GM12878 (cell line): ENCODE data around the gene CRYBA1. TPM values are rescaled to one million over a fixed set of nuclear protein-coding genes. Genes with fewer than 3 reads are reported as not detected.

Source experiments
- ATAC-seq: fragments of 200-7000 bp; cut with Tn5 transposase; 3 replicates; pipeline ENCODE4 v1.9.1; 2020; ENCODE audit warnings: mild to moderate bottlenecking, moderate library complexity
- BruUV-seq: library from RNA; stranded (reverse); fragments of 400-500 nt; replicated peaks from 2 replicates; lab custom pipeline; 2021; lab: Mats Ljungman, UMichigan
- CTCF ChIA-PET: fragments of 300-600 bp; sonication (Branson Sonifier 250); formaldehyde crosslinking; extraction: SDS; loops from one replicate; lab custom pipeline; 2021; ENCODE audit warnings: inconsistent platforms; lab: Yijun Ruan, JAX
- POLR2A ChIA-PET: fragments of 350-600 bp; formaldehyde crosslinking; extraction: SDS; loops from one replicate; lab custom pipeline; 2021; ENCODE audit warnings: inconsistent platforms; lab: Charles Lee
- RAD21 ChIA-PET: fragments of 300-600 bp; sonication (Branson Sonifier 250); formaldehyde crosslinking; loops from one replicate; lab custom pipeline; 2023; ENCODE audit warnings: antibody characterized with exemption; ENCODE audit not compliant: unreplicated experiment; lab: Charles Lee
- SMC1A ChIA-PET: fragments of 300-600 bp; sonication (Branson Sonifier 250); formaldehyde crosslinking; loops from one replicate; lab custom pipeline; 2023; ENCODE audit not compliant: unreplicated experiment, uncharacterized antibody; lab: Charles Lee
- DNase-seq: peaks from one replicate; pipeline ENCODE4 v3.0.0-alpha.2; 2011; ENCODE audit warnings: low read depth, low spot score
- FAIRE-seq: peaks from 3 replicates; lab custom pipeline; 2011; peaks lifted over from hg19 to GRCh38; lab: Jason Lieb, UNC
- H2AFZ ChIP-seq: 2 replicates; pipeline ENCODE4 v1.6.0; 2011; ENCODE audit warnings: low read depth, low read length, control low read depth; ENCODE audit not compliant: control insufficient read depth
- H3K27ac ChIP-seq: 2 replicates; pipeline ENCODE4 v1.5.1; 2011; ENCODE audit warnings: control low read depth; ENCODE audit not compliant: control insufficient read depth, insufficient read depth
- H3K27me3 ChIP-seq, 2 experiments: replicated peaks in 1 of 2; 2 replicates each; pipeline versions ENCODE4 v1.6.0 to v1.6.1; 2011; ENCODE audit warnings: low read length in 1 of 2; ENCODE audit not compliant: control insufficient read depth in 2 of 2, insufficient read depth in 2 of 2
- H3K36me3 ChIP-seq, 2 experiments: 2 replicates each; pipeline ENCODE4 v1.5.1; 2011; ENCODE audit warnings: low read length in 1 of 2; ENCODE audit not compliant: control insufficient read depth in 2 of 2, insufficient read depth in 2 of 2
- H3K4me1 ChIP-seq: 2 replicates; pipeline ENCODE4 v1.6.1; 2011; ENCODE audit warnings: mild to moderate bottlenecking, low read length, moderate library complexity, mixed read lengths; ENCODE audit not compliant: control insufficient read depth, insufficient read depth
- H3K4me2 ChIP-seq: 2 replicates; pipeline ENCODE4 v1.6.0; 2011; ENCODE audit warnings: control low read depth; ENCODE audit not compliant: control insufficient read depth, insufficient read depth
- H3K4me3 ChIP-seq: fragments of 200-600 bp; sonication (generic); 2 replicates; pipeline ENCODE4 v1.5.1; 2016
- H3K79me2 ChIP-seq: 2 replicates; pipeline ENCODE4 v1.6.0; 2011; ENCODE audit warnings: low read length; ENCODE audit not compliant: control insufficient read depth, insufficient read depth
- H3K9ac ChIP-seq: 2 replicates; pipeline ENCODE4 v1.8.0; 2011; ENCODE audit warnings: low read length, control low read depth, mixed read lengths; ENCODE audit not compliant: control insufficient read depth, insufficient read depth
- H3K9me3 ChIP-seq: replicated peaks from 3 replicates; pipeline ENCODE4 v1.5.1; 2011; ENCODE audit warnings: mild to moderate bottlenecking, low read length; ENCODE audit not compliant: control insufficient read depth, insufficient read depth
- H4K20me1 ChIP-seq: 2 replicates; pipeline ENCODE4 v1.6.0; 2011; ENCODE audit not compliant: control insufficient read depth, insufficient read depth
- ATF2 ChIP-seq: IDR thresholded peaks from 2 replicates; pipeline ENCODE4 v1.6.1; 2012; ENCODE audit warnings: low read length, inconsistent platforms
- BCL3 ChIP-seq: IDR thresholded peaks from 2 replicates; pipeline ENCODE4 v1.6.1; 2011; ENCODE audit warnings: borderline replicate concordance, low read depth, mild to moderate bottlenecking, moderate library complexity, low read length; ENCODE audit not compliant: insufficient read depth, poor library complexity, severe bottlenecking
- BCLAF1 ChIP-seq: fragments of 450-650 bp; IDR thresholded peaks from 2 replicates; pipeline ENCODE4 v1.6.1; 2017; ENCODE audit warnings: antibody characterized with exemption, mild to moderate bottlenecking, moderate library complexity
- CBFB ChIP-seq: IDR thresholded peaks from 2 replicates; pipeline ENCODE4 v1.6.1; 2016; ENCODE audit warnings: antibody characterized with exemption, low read depth
- ELK1 ChIP-seq: IDR thresholded peaks from 2 replicates; pipeline ENCODE4 v1.6.1; 2012; ENCODE audit warnings: low read depth, low read length, improper control_type of control experiment
- ESRRA ChIP-seq: IDR thresholded peaks from 2 replicates; pipeline ENCODE4 v1.6.1; 2012; ENCODE audit warnings: mild to moderate bottlenecking, low read length, improper control_type of control experiment
- HDGF ChIP-seq: fragments of 450-650 bp; IDR thresholded peaks from 2 replicates; pipeline ENCODE4 v1.6.1; 2016; ENCODE audit warnings: antibody characterized with exemption
- JUNB ChIP-seq: IDR thresholded peaks from 2 replicates; pipeline ENCODE4 v1.6.1; 2016; ENCODE audit warnings: antibody characterized with exemption, mild to moderate bottlenecking
- NFIC ChIP-seq: IDR thresholded peaks from 2 replicates; pipeline ENCODE4 v1.6.1; 2012; ENCODE audit warnings: low read depth, mild to moderate bottlenecking, inconsistent platforms, low read length, moderate library complexity
- NR2C1 ChIP-seq: fragments of 450-650 bp; IDR thresholded peaks from 2 replicates; pipeline ENCODE4 v1.6.1; 2017; ENCODE audit warnings: antibody characterized with exemption, mild to moderate bottlenecking, moderate library complexity
- POLR2A ChIP-seq: IDR thresholded peaks from 2 replicates; pipeline ENCODE4 v1.6.1; 2011; ENCODE audit warnings: low read depth, mild to moderate bottlenecking, low read length
- RAD21 ChIP-seq: IDR thresholded peaks from 2 replicates; pipeline ENCODE4 v1.6.1; 2011; ENCODE audit warnings: mild to moderate bottlenecking, low read depth, low read length, moderate library complexity; ENCODE audit not compliant: insufficient read depth
- RAD51 ChIP-seq: fragments of 450-650 bp; IDR thresholded peaks from 2 replicates; pipeline ENCODE4 v1.6.1; 2016; ENCODE audit warnings: moderate library complexity, mild to moderate bottlenecking, inconsistent platforms
- SIN3A ChIP-seq: IDR thresholded peaks from 2 replicates; pipeline ENCODE4 v1.6.1; 2012; ENCODE audit warnings: low read depth, low read length, improper control_type of control experiment
- STAT3 ChIP-seq: IDR thresholded peaks from 2 replicates; pipeline ENCODE4 v1.6.1; 2011; ENCODE audit warnings: low read depth, low read length, improper control_type of control experiment
- TAF1 ChIP-seq: IDR thresholded peaks from 2 replicates; pipeline ENCODE4 v1.6.1; 2011; ENCODE audit warnings: mild to moderate bottlenecking, low read depth, low read length, borderline replicate concordance
- YY1 ChIP-seq: IDR thresholded peaks from 2 replicates; pipeline ENCODE4 v1.6.1; 2011; ENCODE audit warnings: low read depth, mild to moderate bottlenecking, low read length
- ZNF24 ChIP-seq: fragments of 450-650 bp; IDR thresholded peaks from 2 replicates; pipeline ENCODE4 v1.6.1; 2017; ENCODE audit warnings: antibody characterized with exemption, mild to moderate bottlenecking
- ZSCAN29 ChIP-seq: fragments of 450-650 bp; IDR thresholded peaks from 2 replicates; pipeline ENCODE4 v1.6.1; 2017; ENCODE audit warnings: mild to moderate bottlenecking, moderate library complexity
- WGBS: methylation state at CpG from one replicate; pipeline ENCODE4 v1.1.6; 2016; ENCODE audit warnings: low lambda C conversion rate; ENCODE audit not compliant: insufficient replicate concordance, insufficient coverage; ENCODE audit errors: missing lambda C conversion rate; 5-methylcytosine and 5-hydroxymethylcytosine counted together
- in situ Hi-C: fragments of 300-500 bp; cut with MboI; formaldehyde crosslinking; loops from 9 replicates; pipeline ENCODE4 v1.14.3; 2018; ENCODE audit warnings: mixed read lengths
- intact Hi-C: fragments of 100-400 bp; cut with micrococcal nuclease; formaldehyde crosslinking; loops from one replicate; pipeline ENCODE4 v1.14.2; 2022; ENCODE audit not compliant: unreplicated experiment
- polyA plus RNA-seq, 11 experiments: library from polyadenylated mRNA; depleted of rRNA in 4 of 11; unstranded in 6 of 11; stranded (reverse) in 5 of 11; fragments of >200 nt; fragmentation: Nextera tagmentation in 4 of 11; fragmentation: Illumina TruSeq in 1 of 11; extraction: Ambion mirVana in 4 of 11; extraction: Trizol in 1 of 11; gene quantifications; 1 replicate in 1 of 11; 2 replicates in 10 of 11; pipeline versions ENCODE4 v1.2.1 to v1.2.3, GENCODE V29; 2011 to 2016; ENCODE audit warnings: inconsistent platforms in 2 of 11, missing spikeins in 2 of 11, low read depth in 1 of 11
- total RNA-seq, 4 experiments: library from RNA; depleted of rRNA in 3 of 4; stranded (reverse); fragments of >200 nt in 3 of 4; fragmentation: Illumina TruSeq in 1 of 4; extraction: Trizol in 1 of 4; gene quantifications; 2 replicates each; pipeline versions ENCODE4 v1.2.1 to v1.2.3, GENCODE V29; 2013 to 2021

The CRYBA1 gene
- total and polyA plus RNA-seq, 10 of the 15 experiments (the other 5 are each of a cell fraction or from before 2014, with no cell fraction given), result not detected

GRCh38 chr17:29251184-29251583 is 4.5 kb downstream of the CRYBA1 start:
- 2% methylated on average over 2 of the region's 2 CpGs for WGBS
- Histone ChIP-seq H4K20me1 (no peaks in the 10 kb centered on the region), H3K36me3 (peaks cover 0 to 4% of the 10 kb centered on the region in 2 experiments; a peak in 1 of 4 replicates), H3K4me3 (no peak overlapping the region), H2AFZ (no peak overlapping the region), H3K27me3 (no peaks in the 10 kb centered on the region), H3K79me2 (no peaks in the 10 kb centered on the region), H3K4me2 (no peak overlapping the region), H3K4me1 (no peaks in the 10 kb centered on the region), H3K9ac (no peak overlapping the region), H3K27ac (no peak overlapping the region), H3K9me3 (no peaks in the 10 kb centered on the region)
- ChIA-PET CTCF (interaction anchor here (0.8 to 4.7 kb wide), 8 partner anchors 11 to 134 kb away, joined by 3 to 27 read pairs (median 5); no protein-coding TSS in a partner anchor), SMC1A (interaction anchor here (1.1 to 2.7 kb wide), 5 partner anchors 9 to 40 kb away, joined by 3 to 12 read pairs (median 5); no protein-coding TSS in a partner anchor), RAD21 (interaction anchor here (0.6 to 0.7 kb wide), 2 partner anchors 151 to 214 kb away, joined by 3 read pairs; no protein-coding TSS in a partner anchor), POLR2A (interaction anchor here (0.6 kb wide), 1 partner anchor 203 kb away, joined by 3 read pairs; no protein-coding TSS in a partner anchor)
- no TSS peak for BruUV-seq
- no peak for TF ChIP-seq HDGF
- no peak for TF ChIP-seq RAD21
- TF ChIP-seq STAT3, result no peak
- no peak for TF ChIP-seq ATF2
- TF ChIP-seq NR2C1, result no peak
- no peak for TF ChIP-seq BCL3
- TF ChIP-seq YY1, result no peak
- TF ChIP-seq NFIC, result no peak
- TF ChIP-seq BCLAF1, result no peak
- no peak for TF ChIP-seq ESRRA
- no peak for TF ChIP-seq SIN3A
- no peak for TF ChIP-seq TAF1
- TF ChIP-seq CBFB, result no peak
- TF ChIP-seq POLR2A, result no peak
- no peak for TF ChIP-seq ZSCAN29
- no peak for TF ChIP-seq JUNB
- TF ChIP-seq RAD51, result no peak
- TF ChIP-seq ZNF24, result no peak
- TF ChIP-seq ELK1, result no peak
- DNase-seq (no peak), FAIRE-seq (no peak), ATAC-seq (no peak)
- in situ Hi-C loops, result no loop called here
- intact Hi-C loops, result no loop called here
